ENCODE results near the gene NHS.

DNA sequence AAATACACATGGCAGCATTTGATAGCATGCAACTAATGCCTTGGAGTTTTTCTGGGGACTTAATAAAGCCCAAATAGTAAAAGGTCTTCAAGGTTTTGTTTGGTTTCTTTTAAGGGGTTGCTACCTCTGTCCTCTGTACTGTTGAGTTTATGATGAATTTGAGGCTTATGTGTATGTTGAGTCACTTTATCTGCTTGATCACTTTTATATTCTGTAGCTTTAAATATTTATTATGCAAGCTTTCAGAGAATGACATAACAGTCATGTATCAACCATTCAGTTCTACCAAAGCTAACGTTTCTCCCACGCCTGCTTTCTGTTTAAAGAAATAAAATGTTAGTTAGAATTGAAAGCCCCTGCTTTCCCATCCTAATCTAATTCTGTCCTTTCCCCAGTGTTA is 122.2 kb downstream of the NHS start:
- TF ChIP-seq, protein P1, sequence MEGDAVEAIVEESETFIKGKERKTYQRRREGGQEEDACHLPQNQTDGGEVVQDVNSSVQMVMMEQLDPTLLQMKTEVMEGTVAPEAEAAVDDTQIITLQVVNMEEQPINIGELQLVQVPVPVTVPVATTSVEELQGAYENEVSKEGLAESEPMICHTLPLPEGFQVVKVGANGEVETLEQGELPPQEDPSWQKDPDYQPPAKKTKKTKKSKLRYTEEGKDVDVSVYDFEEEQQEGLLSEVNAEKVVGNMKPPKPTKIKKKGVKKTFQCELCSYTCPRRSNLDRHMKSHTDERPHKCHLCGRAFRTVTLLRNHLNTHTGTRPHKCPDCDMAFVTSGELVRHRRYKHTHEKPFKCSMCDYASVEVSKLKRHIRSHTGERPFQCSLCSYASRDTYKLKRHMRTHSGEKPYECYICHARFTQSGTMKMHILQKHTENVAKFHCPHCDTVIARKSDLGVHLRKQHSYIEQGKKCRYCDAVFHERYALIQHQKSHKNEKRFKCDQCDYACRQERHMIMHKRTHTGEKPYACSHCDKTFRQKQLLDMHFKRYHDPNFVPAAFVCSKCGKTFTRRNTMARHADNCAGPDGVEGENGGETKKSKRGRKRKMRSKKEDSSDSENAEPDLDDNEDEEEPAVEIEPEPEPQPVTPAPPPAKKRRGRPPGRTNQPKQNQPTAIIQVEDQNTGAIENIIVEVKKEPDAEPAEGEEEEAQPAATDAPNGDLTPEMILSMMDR (IDR thresholded peaks at IDR 0.05; ENCODE audit: insufficient read depth, low read length) = no peak
- TF ChIP-seq POLR2AphosphoS5 (IDR thresholded peaks at IDR 0.05; ENCODE audit: low read depth) = no peak
- TF ChIP-seq, protein P2, sequence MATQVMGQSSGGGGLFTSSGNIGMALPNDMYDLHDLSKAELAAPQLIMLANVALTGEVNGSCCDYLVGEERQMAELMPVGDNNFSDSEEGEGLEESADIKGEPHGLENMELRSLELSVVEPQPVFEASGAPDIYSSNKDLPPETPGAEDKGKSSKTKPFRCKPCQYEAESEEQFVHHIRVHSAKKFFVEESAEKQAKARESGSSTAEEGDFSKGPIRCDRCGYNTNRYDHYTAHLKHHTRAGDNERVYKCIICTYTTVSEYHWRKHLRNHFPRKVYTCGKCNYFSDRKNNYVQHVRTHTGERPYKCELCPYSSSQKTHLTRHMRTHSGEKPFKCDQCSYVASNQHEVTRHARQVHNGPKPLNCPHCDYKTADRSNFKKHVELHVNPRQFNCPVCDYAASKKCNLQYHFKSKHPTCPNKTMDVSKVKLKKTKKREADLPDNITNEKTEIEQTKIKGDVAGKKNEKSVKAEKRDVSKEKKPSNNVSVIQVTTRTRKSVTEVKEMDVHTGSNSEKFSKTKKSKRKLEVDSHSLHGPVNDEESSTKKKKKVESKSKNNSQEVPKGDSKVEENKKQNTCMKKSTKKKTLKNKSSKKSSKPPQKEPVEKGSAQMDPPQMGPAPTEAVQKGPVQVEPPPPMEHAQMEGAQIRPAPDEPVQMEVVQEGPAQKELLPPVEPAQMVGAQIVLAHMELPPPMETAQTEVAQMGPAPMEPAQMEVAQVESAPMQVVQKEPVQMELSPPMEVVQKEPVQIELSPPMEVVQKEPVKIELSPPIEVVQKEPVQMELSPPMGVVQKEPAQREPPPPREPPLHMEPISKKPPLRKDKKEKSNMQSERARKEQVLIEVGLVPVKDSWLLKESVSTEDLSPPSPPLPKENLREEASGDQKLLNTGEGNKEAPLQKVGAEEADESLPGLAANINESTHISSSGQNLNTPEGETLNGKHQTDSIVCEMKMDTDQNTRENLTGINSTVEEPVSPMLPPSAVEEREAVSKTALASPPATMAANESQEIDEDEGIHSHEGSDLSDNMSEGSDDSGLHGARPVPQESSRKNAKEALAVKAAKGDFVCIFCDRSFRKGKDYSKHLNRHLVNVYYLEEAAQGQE (IDR thresholded peaks at IDR 0.05; ENCODE audit: insufficient replicate concordance, low read depth) = no peak
- no peak for TF ChIP-seq GABPA (IDR thresholded peaks at IDR 0.05; ENCODE audit: low read depth)
